HFFc6 (cell line): ENCODE results near the gene C19orf73. TPM values are rescaled to one million over a fixed set of nuclear protein-coding genes. Genes with fewer than 3 reads are reported as not detected.
A peak's percentile ranks its signal among the peaks of the same experiment; 100 is the strongest.

Experiments
- DNase-seq: peaks from one replicate; pipeline ENCODE4 v3.0.0-alpha.2; 2018
- H3K27ac Mint-ChIP-seq: 2 replicates; pipeline ENCODE4 v1.8.0; 2020; ENCODE audit warnings: mild to moderate bottlenecking, mixed read lengths
- H3K27me3 Mint-ChIP-seq: 2 replicates; pipeline ENCODE4 v1.8.0; 2021; ENCODE audit warnings: mild to moderate bottlenecking, moderate library complexity, mixed read lengths; ENCODE audit not compliant: insufficient read depth
- H3K36me3 Mint-ChIP-seq: 2 replicates; pipeline ENCODE4 v1.8.0; 2021; ENCODE audit warnings: low read depth, mixed read lengths
- H3K4me1 Mint-ChIP-seq: 2 replicates; pipeline ENCODE4 v1.8.0; 2020; ENCODE audit warnings: low read depth, mixed read lengths
- H3K4me3 Mint-ChIP-seq: 2 replicates; pipeline ENCODE4 v1.8.0; 2020; ENCODE audit warnings: mild to moderate bottlenecking, moderate library complexity, mixed read lengths
- H3K9me3 Mint-ChIP-seq: 2 replicates; pipeline ENCODE4 v1.8.0; 2020; ENCODE audit warnings: mild to moderate bottlenecking, mixed read lengths
- total RNA-seq, 6 experiments: library from RNA; stranded (reverse); fragmentation: NEBNext Ultra II Directional; extraction: Animal tissue kit (Norgen Biotek cat#: 25700); gene quantifications; 2 replicates in 1 of 6; 3 replicates in 5 of 6; pipeline ENCODE4 v1.2.3, GENCODE V29; 2021
- TF ChIP-seq, protein P1 (sequence below): fragments of 200-600 bp; sonication (generic); IDR thresholded peaks from 2 replicates; pipeline ENCODE4 v1.5.0; 2021; ENCODE audit warnings: antibody characterized with exemption, mild to moderate bottlenecking

C19orf73 gene
- total RNA-seq, 6 experiments from 2014 or later: 0.60 to 1.1 (median 0.71) TPM

DNA sequence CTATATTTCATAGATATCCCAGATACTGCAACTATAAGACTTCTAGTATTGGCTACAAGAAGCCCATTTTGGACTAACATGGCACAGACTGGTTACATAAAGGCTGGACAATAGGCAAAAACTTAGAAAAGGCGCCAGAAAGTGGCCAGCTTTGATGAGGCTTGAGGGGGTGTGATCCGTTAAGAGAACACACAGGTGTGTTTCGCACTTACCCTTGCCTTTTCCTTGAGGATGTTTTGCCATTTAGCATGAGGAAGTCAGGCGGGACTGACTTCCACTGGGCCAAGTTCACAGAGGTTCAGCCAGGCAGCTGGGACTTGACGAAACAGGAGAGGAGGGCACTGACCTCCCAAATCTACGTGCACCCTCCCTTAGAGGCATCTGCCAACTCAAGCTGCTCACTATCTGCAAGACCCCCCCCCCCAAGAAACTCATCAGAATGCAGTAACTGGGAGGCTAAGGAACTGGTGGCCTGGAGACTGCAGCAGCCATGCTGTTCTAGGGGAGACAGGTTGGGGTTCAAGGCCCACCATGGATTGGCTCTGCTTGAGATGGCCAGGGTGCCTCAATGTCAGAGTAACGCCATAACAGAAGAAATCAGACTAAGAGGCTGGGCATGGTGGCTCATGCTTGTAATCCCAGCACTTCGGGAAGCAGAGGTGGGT, 9.2 kb downstream of the C19orf73 start:
- peaks cover 31% of the 10 kb centered on the region for H3K36me3 Mint-ChIP-seq
- peak overlapping the region; percentile 72 for H3K27ac Mint-ChIP-seq
- DNase-seq: no peak
- TF ChIP-seq, protein P1, sequence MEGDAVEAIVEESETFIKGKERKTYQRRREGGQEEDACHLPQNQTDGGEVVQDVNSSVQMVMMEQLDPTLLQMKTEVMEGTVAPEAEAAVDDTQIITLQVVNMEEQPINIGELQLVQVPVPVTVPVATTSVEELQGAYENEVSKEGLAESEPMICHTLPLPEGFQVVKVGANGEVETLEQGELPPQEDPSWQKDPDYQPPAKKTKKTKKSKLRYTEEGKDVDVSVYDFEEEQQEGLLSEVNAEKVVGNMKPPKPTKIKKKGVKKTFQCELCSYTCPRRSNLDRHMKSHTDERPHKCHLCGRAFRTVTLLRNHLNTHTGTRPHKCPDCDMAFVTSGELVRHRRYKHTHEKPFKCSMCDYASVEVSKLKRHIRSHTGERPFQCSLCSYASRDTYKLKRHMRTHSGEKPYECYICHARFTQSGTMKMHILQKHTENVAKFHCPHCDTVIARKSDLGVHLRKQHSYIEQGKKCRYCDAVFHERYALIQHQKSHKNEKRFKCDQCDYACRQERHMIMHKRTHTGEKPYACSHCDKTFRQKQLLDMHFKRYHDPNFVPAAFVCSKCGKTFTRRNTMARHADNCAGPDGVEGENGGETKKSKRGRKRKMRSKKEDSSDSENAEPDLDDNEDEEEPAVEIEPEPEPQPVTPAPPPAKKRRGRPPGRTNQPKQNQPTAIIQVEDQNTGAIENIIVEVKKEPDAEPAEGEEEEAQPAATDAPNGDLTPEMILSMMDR: no peak
- peaks cover 9% of the 10 kb centered on the region for H3K27me3 Mint-ChIP-seq
- no peak overlapping the region for H3K4me3 Mint-ChIP-seq
- peaks cover 50% of the 10 kb centered on the region for H3K4me1 Mint-ChIP-seq
- H3K9me3 Mint-ChIP-seq: no peaks in the 10 kb centered on the region

DNA sequence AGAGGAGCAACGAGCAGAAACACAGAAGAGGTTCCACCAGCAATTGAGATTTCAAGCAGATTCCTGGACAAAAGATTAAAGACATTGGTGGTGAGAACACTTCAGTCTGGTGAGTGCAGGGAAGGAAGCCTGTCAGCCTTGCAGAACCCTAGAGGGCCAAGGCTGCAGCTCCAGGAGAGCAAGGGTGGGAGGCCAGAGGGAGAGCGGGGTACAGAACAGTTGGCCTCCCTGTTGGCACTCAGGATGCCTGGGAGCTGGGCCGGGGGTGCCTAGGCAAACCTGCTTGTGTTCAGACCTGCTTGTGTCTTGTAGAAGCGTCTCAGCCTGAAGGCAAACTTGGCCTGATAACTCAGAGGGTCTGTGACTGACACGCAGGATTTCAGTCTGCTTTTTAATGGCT, 9.9 kb downstream of the C19orf73 start:
- Mint-ChIP-seq H3K36me3 (peaks cover 32% of the 10 kb centered on the region), H3K9me3 (no peaks in the 10 kb centered on the region), H3K4me1 (peaks cover 50% of the 10 kb centered on the region), H3K27ac (peak overlapping the region; percentile 24; the same call in 1 of the 2 replicates), H3K4me3 (no peak overlapping the region), H3K27me3 (peaks cover 11% of the 10 kb centered on the region)
- TF ChIP-seq, protein P1: no peak
- no peak for DNase-seq

DNA sequence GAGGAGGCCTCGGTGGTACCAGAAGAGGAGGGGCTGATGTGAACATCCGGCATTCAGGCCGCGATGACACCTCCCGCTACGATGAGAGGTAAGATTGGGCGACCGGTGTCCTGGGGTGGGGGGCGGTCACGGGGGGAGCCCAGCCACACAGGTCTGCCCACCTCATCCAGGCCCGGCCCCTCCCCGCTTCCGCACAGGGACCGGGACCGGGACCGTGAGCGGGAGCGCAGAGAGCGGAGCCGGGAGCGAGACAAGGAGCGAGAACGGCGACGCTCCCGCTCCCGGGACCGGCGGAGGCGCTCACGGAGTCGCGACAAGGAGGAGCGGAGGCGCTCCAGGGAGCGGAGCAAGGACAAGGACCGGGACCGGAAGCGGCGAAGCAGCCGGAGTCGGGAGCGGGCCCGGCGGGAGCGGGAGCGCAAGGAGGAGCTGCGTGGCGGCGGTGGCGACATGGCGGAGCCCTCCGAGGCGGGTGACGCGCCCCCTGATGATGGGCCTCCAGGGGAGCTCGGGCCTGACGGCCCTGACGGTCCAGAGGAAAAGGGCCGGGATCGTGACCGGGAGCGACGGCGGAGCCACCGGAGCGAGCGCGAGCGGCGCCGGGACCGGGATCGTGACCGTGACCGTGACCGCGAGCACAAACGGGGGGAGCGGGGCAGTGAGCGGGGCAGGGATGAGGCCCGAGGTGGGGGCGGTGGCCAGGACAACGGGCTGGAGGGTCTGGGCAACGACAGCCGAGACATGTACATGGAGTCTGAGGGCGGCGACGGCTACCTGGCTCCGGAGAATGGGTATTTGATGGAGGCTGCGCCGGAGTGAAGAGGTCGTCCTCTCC, 11.1 kb downstream of the C19orf73 start:
- Mint-ChIP-seq H3K9me3 (no peaks in the 10 kb centered on the region), H3K36me3 (peaks cover 32% of the 10 kb centered on the region), H3K27ac (no peak overlapping the region), H3K4me1 (peaks cover 39% of the 10 kb centered on the region), H3K4me3 (no peak overlapping the region), H3K27me3 (peaks cover 11% of the 10 kb centered on the region)
- no peak for DNase-seq
- TF ChIP-seq, protein P1: no peak

DNA sequence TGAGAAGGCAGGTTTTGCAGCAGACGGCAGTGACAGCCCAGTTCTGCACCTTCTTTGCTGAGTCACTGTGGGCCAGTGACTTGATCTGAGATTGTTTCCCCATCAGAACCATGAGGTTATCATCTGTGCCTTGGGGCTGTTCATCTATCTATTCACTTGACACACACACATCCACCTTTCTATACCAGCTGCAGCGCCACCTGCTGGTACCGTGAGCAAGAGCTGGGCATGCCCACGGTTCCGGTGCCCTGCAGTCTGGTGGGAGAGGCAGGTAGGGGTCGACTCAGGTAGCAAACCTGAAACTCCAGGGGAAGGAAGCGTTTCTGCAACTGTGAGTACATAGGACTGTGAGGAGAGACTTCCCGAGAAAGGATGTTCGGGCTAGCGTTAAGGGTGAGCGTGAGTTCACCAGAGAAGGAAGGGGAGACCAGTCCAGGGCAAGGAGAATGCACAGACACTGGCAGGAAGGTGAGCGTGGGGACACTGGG, 12.3 kb downstream of the C19orf73 start:
- DNase-seq: peak; percentile 33
- Mint-ChIP-seq H3K27ac (peak overlapping the region; percentile 70; the same call in 1 of the 2 replicates), H3K27me3 (peaks cover 11% of the 10 kb centered on the region), H3K4me1 (peaks cover 39% of the 10 kb centered on the region), H3K36me3 (peaks cover 32% of the 10 kb centered on the region), H3K9me3 (no peaks in the 10 kb centered on the region), H3K4me3 (no peak overlapping the region; the same call in 1 of the 2 replicates)
- TF ChIP-seq, protein P1: peak; percentile 94

GRCh38 chr19:49104229-49104864, 14.6 kb downstream of the C19orf73 start:
- TF ChIP-seq, protein P1: no peak
- Mint-ChIP-seq H3K9me3 (no peaks in the 10 kb centered on the region), H3K4me3 (no peak overlapping the region), H3K4me1 (peaks cover 17% of the 10 kb centered on the region), H3K27ac (peak overlapping the region; percentile 51; the same call in 1 of the 2 replicates), H3K36me3 (peaks cover 43% of the 10 kb centered on the region), H3K27me3 (peaks cover 11% of the 10 kb centered on the region)
- DNase-seq: no peak
